ENCODE measurements around the gene CCP110. TPM values are rescaled to one million over a fixed set of nuclear protein-coding genes. Genes with fewer than 3 reads are reported as not detected.
A peak's percentile ranks its signal among the peaks of the same experiment; 100 is the strongest.

Gene CCP110
- total RNA-seq, 1 experiment from 2014 or later, result 8.0 TPM

DNA sequence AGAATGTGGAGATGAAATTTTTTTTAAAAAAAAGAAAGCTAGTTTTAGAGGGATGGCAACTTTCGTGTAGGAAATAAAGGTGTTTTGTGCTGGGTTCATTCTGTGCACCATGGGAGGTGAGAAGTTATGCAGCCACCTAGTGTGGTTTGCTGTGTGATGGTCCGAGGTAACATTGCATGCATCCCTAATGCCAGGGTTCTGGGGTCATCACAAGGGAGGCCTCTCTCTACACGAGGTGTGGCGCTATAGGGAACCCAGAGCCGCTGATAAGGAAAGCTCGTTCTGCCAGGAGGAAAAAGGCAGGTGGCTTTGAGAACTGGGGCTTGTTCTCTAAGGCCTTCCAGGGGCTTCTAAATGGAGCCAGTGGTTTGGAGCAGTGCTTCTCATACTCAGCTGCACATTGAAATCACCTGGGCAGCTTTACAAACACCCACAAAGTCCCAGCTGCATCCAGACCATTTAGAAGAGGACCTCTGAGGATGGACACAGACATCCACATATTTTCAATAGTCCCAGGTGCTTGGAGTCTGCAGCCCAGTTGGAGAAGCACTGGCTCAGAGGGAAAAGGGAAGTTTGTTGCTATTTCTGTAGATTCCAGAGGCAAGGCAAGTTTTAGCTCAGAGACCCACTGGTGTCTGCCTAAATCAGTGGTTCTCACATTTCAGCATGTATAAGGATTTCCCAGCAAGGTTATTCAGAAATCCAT lies 75.2 kb downstream of the CCP110 start:
- no peak for DNase-seq (ENCODE audit: low spot score)

DNA sequence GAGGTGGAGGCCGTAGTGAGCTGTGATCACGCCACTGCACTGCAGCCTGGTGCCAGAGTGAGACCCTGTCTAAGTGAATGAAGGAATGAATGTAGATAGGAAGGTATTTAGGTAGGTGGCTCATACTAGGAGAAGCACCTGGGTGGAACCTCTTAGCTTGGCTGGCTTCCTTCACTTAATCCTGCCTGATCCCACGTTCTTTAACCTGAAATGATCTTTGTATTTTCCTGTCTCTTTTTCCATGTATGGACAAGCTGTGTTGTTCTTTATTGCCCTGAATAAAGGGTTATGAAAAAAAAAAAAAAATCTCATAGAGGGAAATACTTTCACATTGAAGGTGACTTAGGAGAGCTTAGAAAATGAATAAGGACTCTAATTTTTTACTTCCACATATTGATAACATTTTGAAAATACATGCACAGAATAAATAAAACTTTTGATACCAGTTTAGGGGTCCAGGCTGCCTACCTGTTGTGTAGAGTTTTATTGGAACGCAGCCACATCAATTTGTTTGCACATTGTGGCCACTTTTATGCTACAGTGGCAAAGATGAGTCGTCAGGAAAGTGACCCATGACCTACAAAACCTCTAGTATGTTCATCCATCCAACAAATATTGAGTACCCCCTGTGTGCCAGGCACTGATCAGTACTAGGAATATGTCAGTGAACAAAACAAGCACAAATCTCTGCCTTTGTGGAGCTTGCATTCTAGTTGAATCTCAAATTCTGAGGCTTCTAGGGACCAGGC lies 76.4 kb downstream of the CCP110 start:
- no peak for DNase-seq (ENCODE audit: low spot score)

DNA sequence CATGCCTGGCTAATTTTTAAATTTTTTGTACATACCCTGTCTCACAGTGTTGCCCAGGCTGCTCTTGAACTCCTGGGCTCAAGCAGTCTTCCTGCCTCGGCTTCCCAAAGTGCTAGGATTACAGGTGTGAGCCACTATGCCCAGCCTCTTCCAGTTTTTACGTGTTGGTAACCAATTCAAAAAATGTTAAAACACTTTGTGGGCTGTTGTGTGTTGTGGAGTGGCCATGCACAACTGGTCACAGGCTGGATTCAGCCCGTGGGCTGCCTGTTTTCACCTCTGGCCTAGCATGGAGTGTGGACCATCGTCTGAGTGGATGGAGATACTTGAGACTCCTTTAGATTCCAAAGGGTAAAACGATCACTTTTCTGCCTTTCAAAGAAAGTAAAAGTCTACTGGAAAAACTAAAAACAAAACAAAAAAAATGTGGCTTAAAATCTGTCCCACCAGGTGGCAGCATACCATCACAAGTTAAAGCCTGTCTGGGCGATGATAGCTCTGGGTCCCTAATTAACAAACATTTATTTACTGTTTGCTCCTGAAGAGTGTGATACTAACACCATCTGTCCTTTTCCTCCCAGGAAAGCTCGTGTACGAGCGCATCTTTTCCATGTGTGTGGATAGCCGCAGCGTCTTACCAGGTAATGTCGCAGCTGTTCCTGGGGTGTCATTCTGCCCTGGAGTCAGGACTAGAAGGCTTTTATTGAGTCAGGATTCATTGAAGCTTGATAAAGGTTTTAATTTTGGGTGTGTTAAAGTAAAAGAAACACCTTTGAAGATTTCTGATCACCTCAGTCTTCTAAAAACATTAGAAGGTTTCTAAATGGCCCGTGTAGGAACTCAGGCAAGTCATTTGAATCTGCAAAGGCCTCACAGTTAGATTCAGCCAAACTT lies 77.6 kb downstream of the CCP110 start:
- peak; percentile 15 for DNase-seq (ENCODE audit: low spot score)

Other genes with a start within 250 kb of the CCP110 start
- gene CLEC19A, start 238.2 kb upstream of the CCP110 start, total RNA-seq (2014; rRNA removed; shearing (Covaris generic)), result 0.10 and 0.68 TPM in 2 replicates
- gene TMC5, start 106.1 kb upstream of the CCP110 start, total RNA-seq (2014; rRNA removed; shearing (Covaris generic)), result not detected in 2 replicates
- gene GDE1, start 1.8 kb upstream of the CCP110 start, total RNA-seq (2014; rRNA removed; shearing (Covaris generic)), result 87.4 and 87.7 TPM in 2 replicates
- 21.5 and 32.9 TPM in 2 replicates for gene VPS35L, start 31.8 kb downstream of the CCP110 start, total RNA-seq (2014; rRNA removed; shearing (Covaris generic))
- gene KNOP1, start 194.3 kb downstream of the CCP110 start, total RNA-seq (2014; rRNA removed; shearing (Covaris generic)), result 12.6 and 29.0 TPM in 2 replicates
- 11.7 and 16.2 TPM in 2 replicates for gene IQCK, start 194.3 kb downstream of the CCP110 start, total RNA-seq (2014; rRNA removed; shearing (Covaris generic))